GM21526 (cell line): ENCODE measurements around the gene NR2F1.

Source experiments
- ATAC-seq: cut with Tn5 transposase; IDR thresholded peaks from one replicate; pipeline ENCODE4 v1.9.1; 2021; ENCODE audit warnings: moderate library complexity; ENCODE audit not compliant: unreplicated experiment, low FRiP score

Gene NR2F1

DNA sequence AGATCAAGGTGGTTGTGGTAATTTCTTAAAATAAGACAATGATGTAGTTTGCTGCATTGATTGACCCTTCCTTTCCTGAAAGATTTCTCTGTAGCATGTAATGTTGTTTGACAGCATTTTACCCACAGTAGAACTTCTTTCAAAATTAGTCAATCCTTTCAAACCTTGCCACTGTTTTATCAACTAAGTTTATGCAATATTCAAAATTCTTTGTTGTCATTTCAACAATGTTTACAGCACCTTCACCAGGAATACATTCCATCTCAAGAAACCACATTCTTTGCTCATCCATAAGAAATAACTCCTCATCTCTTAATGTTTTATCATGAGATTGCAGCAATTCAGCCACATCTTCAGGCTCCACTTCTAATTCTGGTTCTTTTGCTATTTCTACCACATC is 43.8 kb downstream of the NR2F1 start:
- no peak for ATAC-seq

DNA sequence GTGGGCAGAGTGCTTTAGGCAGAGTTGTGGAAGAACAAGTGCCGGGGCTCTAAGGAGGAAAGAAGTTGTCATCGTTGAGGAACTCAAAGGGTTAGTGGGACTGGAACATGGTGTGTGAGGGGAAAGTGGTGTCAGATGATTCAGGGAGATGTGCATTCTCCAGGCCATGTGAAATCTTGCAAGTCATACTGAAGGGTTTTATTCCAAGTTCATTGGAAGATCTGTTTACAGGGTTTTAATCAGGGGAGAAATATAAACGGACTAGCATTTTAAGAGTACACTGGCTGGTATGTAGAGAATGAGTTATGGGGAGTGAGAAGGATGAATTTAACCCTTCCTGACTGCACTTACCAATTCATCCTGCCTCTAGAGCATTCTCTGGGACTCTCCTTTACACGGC is 49.3 kb downstream of the NR2F1 start:
- ATAC-seq, result no peak

DNA sequence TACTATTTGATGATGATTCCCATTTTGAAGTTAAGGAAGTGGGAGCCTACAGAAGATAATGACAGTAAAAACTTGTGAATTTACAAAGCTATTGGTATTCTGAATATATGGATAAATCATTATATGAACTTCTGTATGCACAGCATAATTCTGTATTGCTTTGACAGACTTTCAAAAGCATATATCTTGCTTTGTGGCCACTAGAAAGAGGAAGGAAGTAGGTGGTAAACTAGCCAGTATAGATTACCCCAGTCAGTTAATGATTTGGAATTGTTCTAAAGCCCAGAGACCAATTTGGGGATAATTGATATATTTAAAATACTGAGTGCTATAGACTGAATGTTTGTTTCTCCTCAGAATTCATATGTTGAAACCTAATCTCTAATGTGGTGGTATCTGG is 53.0 kb downstream of the NR2F1 start:
- no peak for ATAC-seq

DNA sequence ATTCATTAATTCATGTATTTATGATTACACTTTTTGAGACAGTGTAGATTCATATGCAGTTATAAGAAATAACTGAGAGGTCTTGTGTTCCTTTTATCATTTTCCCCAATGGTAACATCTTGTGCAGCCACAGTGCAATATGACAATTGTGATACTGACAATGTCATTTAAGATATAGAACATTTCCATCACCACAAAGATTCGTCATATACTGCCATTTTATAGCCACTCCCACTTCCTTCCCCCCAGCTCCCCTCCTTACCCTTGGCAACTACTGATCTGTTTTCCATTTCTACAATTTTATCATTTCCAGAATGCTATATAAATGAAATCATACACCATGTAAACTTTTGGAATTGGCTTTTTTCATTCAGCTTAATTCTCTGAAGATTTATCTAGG is 53.8 kb downstream of the NR2F1 start:
- ATAC-seq, result no peak

DNA sequence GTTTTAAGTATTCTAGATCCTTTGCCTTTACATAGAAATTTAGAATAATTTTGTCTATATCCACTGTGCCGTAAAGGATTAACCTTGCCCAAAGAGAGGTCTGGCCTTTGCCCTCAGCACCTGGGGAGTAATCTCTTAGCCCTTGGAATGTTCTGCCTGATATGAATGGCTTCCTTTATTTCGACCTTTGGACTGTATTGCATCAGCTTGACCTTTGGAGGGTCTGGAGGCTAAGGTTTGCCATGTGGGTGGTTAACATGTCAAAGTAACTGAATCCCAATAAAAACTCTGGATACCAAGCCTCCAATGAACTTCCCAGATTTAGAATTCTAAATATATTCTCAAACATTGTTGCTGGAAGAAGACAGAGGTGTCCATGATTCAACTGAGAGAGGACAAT is 54.7 kb downstream of the NR2F1 start:
- no peak for ATAC-seq

DNA sequence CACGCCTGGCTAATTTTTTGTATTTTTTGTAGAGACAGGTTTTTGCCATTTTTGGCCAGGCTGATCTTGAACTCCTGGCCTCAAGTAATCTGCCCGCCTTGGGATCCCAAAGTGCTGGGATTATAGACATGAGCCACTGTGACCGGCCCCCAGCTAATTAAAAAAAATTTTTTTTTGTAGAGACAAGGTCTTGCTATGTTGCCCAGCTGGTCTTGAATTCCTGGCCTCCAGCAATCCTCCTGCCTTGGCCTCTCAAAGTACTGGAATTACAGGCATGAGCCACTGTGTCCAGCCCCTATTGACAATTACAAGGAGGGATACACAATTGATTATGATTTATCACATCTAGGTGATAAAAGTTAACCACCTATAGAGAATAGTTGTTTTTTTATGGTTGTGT is 59.5 kb downstream of the NR2F1 start:
- ATAC-seq, result no peak
